Keratinocyte (primary cell): ENCODE results near the gene ARNT2.

Experiments used
- EZH2 ChIP-seq: IDR thresholded peaks from one replicate; pipeline ENCODE4 v1.6.1; 2012; ENCODE audit warnings: inconsistent platforms, mild to moderate bottlenecking, low read length, moderate library complexity
- TF ChIP-seq, protein P1 (sequence below), 3 experiments: IDR thresholded peaks in 1 of 3; conservative IDR thresholded peaks in 1 of 3; optimal IDR thresholded peaks in 1 of 3; 2 replicates in 2 of 3; 3 replicates in 1 of 3; pipeline versions ENCODE3 to v1.5.1; 2011; ENCODE audit warnings: low read length in 3 of 3, mild to moderate bottlenecking in 3 of 3, moderate library complexity in 2 of 3, control low read depth in 1 of 3, inconsistent platforms in 1 of 3; ENCODE audit not compliant: insufficient read depth in 2 of 3; ENCODE audit errors: extremely low read depth in 1 of 3

DNA sequence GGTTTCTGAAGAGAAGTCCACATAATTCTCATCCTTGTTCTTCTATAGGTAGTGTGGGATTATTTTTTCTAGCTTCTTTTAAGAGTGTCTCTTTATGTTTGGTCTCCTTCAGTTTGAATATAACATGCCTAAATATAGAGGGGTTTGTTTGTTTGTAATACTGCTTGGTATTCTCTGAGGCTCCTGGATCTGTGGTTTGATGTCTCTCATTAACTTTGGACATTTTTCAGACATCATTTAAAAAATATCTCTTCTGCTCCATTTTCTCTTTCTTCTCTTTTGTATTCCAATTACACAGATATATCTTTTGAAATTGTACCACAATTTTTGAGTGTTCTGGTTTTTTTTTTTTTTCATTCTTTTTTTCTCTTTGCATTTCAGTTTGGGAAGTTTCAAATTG, 113.1 kb downstream of the ARNT2 start:
- TF ChIP-seq, protein P1, sequence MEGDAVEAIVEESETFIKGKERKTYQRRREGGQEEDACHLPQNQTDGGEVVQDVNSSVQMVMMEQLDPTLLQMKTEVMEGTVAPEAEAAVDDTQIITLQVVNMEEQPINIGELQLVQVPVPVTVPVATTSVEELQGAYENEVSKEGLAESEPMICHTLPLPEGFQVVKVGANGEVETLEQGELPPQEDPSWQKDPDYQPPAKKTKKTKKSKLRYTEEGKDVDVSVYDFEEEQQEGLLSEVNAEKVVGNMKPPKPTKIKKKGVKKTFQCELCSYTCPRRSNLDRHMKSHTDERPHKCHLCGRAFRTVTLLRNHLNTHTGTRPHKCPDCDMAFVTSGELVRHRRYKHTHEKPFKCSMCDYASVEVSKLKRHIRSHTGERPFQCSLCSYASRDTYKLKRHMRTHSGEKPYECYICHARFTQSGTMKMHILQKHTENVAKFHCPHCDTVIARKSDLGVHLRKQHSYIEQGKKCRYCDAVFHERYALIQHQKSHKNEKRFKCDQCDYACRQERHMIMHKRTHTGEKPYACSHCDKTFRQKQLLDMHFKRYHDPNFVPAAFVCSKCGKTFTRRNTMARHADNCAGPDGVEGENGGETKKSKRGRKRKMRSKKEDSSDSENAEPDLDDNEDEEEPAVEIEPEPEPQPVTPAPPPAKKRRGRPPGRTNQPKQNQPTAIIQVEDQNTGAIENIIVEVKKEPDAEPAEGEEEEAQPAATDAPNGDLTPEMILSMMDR (optimal IDR thresholded peaks at IDR 0.05 in 1 of 3, IDR thresholded peaks at IDR 0.05 in 1 of 3, conservative IDR thresholded peaks at IDR 0.05 in 1 of 3; ENCODE audit: extremely low read depth in 1 of 3, insufficient read depth in 2 of 3, low read length in 3 of 3) = no peak
- no peak for TF ChIP-seq EZH2
